Activated naive CD4-positive, alpha-beta T cell treated with Interleukin-2 at 50 U/mL for 16 hours (primary cell): ENCODE data around the gene DIP2A.

Experiments
- DNase-seq: peaks from one replicate; pipeline ENCODE4 v3.0.0-alpha.2; 2020

The DIP2A gene

DNA sequence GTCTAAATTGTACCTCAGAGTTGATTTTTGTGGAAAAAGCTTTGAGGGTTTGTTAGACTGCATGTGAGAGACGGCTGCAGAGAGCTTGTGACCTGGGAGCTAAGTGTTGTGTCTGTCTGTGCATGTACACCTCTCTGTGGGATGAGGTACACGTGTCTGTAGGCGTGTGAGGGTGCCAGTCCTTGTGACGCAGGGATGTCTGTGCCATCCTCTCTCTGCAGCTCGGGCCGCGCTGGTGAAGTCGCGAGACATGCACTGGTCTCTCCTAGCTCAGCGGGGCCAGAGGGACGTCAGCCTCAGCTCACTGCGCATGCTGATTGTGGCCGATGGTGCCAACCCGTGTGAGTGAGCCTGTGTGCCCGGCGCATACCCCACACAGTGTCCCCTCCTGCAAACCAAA lies 79.6 kb downstream of the DIP2A start:
- DNase-seq = no peak

DNA sequence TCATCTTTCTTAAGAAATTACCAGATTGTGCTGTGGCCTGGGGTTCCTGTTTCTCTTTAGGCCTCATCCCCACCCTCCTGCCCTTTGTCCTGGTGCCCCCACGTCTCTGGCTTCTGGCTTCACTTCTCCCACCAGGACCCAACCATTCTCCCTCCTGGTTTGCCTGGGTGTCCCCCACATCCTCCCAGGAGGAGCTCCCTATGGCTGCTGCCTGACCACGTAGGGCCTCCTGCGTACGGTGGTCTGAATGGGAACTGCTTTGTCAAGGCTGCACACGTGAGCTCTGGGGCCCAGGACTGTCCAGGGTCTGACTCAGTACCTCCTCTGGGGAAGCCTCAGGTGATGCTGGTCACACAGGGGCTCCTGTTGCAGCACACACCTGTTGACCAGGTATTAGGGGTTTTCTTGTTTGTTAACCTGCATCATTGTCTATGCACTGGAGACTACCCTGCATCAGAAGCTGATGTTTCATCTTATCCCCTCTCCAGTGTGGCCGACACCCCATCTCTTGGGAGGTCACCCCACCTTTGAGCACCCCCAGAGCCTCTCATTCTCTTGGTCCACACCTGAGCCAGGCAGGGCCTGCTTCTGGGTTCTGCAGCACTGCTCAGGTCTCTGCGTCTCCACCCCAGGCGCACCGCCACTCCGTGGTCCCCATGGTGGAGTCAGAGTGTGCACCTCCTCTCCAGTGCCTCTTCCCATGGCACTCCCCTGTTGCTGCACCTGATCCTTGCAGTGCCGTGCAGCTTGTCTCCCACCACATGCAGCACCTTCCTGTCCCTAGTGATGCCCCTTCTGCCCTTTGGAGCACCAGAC lies 80.4 kb downstream of the DIP2A start:
- no peak for DNase-seq

DNA sequence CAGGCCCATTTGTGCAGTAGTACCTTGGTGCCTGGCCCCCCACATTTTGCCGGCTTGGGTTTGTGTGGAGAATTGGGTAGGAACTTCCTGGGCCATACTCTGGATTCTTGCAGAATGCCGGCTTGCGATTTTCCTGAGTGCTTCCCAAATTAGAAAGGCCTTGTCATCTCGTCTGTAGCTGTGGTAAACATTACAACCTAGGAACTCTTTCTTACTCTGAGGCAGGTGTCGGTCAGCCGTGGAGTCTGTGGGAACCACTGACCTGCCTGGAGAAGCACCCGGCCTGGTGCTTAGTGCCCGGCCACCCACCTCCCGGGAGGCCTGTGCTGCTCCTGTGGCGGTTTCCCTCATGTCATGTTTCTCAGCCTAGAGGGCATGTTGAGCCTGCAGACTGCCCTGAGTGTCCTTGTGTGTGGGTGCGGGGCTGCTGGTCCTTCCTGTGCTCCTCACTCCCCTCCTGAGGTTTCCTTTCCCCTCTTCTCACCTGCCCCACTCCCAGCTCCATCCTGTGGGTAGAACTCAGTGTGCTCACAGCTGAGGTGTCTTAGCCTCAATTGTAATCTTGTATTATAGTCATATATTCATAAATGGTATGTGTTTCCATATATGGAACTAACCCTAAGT lies 81.5 kb downstream of the DIP2A start:
- DNase-seq = no peak

DNA sequence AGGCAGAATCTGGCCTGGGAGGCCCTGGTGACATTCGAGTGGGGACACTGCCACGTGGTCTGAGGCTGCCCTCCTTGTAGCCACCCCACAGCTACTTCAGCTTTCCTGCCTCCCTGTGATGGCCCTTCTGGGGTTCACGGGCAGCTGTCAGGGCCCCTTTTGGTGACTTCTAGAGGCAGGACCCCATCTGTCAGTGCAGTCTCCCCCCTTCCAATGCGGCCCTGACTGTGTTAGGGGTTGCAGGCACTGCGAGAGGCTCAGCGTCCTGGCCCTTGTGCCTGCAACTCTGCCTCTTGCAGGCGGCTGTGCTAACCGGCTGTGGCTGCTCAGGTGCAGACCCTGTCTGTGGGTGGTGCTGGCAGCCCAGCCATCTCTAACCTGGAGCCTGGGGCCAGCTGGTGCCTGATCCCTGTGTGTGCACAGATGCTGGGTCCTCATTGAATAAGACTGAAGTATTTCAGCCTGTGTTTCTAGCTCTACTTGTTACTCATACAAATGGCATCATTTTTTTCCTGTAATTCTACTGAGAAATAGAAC lies 84.0 kb downstream of the DIP2A start:
- DNase-seq = no peak

DNA sequence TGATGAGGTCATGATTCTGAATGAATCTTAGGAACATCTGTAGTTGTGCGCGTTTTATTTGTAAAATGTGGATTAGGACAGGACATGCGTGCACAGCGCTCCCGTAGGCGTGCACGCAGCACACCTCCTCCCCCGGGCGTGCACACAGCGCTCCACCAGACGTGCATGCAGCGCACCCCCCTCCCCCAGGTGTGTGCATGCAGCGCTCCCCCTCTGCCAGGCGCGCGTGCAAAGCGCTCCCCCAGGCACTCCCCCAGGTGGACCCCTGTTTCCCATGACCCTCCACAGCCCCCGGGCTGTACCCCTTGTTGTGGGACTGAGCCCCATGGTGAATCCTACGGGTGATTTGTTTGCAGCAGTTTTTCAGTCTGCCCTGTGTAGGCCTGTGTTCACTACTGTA lies 84.6 kb downstream of the DIP2A start:
- no peak for DNase-seq

DNA sequence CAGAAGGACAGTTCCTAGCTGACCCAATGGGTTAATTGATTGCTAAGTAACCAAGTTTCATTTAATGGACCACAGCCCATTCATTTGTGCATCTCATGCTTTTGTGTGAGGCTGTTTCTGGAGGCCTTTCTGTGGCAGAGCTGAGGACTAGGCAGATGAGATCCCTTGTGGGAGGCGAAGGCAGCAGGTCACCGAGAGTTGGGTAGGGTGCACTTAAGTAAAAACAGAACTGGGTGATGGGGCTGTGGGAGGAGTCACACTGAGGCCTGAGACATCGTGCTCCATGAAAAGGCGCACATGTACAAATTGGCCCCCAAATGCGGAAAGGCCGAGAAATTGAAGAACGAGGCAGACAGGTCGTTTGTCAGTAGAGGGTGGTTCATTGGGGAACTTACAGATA lies 85.3 kb downstream of the DIP2A start:
- no peak for DNase-seq

DNA sequence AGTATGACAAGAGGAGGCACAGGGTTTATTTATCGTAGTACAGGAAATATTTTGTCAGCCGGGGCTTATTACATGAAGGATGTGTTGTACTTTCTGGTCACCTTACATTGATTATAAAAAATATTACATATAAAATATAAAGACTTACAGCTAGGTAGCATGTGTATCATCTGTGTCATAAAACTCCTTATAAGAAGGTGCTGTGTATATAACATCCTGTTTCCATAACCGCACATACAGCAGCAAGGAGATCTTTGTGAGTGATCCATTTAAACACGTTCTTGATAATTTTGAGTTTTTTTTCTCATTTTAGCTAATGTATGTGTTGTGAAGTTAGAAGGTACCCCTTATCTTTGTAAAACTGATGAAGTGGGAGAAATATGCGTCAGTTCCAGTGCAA lies 86.1 kb downstream of the DIP2A start:
- DNase-seq = no peak

DNA sequence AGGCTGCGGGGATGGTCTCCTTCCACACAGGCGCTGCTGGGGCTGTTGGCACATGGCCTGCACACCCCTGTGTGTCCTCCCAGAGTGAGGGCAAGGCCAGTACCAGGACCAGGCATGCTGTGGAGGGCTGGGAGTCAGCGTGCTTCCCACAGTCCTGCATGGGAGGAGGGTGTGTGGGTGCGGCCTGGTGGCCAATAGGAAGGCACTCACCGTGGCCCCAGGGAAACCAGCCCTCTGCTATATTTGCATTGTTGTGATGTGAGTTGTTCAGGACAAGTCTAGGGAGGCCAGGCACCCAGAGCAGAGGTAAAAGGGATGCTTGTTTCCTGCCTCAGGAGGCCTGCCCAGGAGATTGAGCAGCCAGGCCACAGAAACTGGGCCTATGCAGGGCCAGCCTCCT lies 86.7 kb downstream of the DIP2A start:
- DNase-seq = no peak

DNA sequence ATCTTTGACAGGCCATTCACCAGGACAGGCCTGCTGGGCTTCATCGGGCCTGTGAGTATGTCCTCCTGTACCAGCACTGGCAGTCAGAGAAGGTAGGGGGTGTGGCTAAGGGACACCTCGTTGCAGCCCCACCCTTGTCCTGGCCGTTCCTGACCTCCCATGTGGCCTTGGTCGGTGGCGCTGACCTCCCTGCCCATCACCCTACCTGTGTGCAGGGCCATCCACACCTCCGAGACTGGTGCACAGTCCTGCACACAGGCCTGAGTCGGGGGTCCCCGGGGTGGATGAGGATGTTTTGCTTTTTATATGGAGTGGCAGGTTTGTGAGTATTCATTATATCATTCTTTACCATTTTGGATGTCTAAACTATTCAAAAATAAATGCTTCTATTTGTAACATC lies 87.2 kb downstream of the DIP2A start:
- no peak for DNase-seq

DNA sequence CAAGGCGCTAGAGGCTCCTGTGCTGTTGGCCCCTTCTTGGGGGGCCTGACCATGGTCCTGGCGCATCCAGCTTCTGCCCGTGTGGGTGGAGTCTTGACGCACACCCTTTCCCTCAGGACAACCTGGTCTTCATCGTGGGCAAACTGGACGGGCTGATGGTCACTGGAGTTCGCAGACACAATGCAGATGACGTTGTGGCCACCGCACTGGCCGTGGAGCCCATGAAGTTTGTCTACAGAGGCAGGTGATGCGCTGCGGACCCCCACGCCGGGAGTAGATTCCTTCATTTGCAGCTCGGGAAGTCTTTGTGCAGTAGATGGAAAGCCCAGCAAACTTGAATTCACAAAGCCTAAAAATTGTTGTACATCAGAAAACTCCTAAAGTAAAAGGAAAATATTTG lies 88.1 kb downstream of the DIP2A start:
- no peak for DNase-seq

DNA sequence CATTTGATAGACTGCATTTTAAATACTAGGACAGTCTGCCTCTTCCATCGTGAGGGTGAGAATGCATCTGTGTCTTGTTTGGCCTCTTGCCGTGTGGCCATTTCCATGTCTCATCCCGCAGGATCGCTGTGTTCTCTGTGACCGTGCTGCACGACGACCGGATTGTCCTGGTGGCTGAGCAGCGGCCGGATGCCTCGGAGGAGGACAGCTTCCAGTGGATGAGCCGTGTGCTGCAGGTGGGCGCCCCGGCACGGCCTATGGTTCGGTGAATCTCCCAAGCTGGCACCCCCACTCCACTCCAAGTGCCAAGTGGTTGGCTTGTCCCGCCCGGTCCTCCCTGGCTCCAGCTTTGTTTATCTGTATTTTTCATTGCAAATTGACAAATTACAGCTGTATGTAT lies 91.0 kb downstream of the DIP2A start:
- DNase-seq = no peak

DNA sequence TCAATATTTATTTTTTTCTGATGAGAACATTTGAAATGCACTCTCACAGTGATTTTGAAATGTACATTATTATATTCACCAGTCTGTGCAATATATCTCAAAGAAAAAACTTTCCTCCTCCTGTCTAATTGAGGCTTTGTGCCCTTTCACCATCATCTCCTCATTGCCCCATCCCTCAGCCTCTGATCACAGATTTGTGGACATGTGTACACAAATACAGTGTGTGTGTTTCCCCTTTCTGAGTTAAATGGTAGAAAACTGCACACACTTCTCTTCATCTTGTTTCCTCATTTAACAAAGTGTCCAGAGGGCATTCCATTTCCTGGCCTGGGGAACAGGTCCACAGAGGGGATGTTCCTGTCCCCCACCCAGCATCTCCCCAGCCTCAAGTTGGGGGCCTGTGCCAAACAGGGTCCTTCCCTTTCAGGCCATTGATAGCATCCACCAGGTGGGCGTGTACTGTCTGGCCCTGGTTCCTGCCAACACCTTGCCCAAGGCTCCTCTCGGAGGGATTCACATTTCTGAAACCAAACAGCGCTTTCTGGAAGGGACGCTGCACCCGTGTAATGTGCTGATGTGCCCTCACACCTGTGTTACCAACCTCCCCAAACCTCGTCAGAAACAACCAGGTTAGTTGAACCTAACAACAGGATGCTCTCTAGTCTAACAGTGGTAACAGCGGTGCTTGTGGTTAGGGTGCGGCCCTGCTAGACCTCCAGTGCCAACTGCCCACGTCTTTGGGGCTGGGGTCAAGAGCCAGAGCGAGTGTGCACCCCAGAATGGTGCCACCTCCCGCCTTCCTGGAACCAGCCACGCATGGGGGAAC lies 91.6 kb downstream of the DIP2A start:
- peak; percentile 36 for DNase-seq

DNA sequence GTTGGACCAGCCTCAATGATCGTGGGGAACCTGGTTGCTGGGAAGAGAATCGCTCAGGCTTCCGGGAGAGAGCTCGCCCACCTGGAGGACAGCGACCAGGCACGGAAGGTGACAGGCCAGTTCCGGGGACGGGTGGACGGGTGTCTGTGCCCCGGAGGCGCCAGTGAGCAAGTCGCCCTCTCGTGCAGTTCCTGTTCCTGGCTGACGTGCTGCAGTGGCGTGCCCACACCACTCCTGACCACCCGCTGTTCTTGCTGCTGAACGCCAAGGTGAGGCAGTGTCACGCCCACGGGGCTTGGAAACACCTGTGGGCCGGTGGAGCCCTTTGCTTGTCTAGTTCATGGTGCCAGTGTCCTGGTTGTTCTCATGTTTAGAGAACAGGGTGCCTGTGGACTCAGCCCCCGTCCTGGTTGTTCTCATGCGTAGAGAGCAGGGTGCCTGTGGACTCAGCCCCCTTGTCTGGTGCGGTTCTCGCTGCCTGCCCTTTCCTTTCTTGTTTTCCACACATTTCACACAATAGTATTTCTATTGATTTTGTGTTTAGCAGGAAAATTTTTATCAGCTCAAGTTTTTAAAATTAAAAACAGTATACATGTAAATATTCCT lies 93.0 kb downstream of the DIP2A start:
- peak; percentile 38 for DNase-seq

DNA sequence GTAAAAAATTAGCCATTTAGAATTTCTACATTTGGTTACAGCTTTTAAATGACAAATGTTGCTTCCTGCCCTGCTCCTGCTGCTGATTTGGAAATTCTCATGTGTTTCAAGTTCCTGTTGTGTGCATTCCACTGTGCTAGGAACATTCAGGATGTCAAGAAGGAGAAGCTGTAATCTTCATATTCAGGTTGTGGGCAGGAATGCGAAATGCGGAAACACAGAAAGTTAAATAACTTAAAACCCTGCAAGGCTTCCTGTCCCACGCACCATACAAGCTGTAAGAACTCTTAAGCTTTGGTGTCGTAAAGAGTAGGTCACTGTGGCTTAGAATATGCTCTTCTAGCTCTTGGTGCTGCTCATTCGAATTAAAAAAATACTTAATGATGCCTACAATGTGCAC lies 93.6 kb downstream of the DIP2A start:
- no peak for DNase-seq

DNA sequence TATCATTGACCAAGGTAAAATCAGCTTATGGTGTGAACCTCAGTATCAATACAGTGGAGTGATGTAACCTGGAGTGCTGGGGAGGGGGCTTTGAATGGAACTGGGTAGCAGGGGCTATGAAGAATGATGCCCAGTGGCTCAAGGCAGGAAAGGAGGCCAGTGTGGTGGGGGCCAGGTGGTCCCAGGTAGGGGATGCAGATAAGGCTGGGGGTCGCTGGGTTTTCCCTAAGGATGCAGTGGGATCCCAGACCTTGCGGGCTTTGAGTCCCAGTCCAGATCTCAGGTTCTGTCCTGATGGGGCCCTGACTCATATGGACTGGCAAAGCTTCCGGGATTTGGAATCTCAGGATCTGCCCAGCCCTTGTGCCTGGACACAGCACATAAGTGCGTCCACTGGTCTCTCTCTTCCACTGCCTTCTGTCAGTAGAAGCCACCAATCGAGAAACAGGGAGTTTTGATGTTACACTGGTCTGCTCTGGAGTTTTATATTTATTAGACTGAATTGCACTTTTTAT lies 94.2 kb downstream of the DIP2A start:
- DNase-seq = no peak

DNA sequence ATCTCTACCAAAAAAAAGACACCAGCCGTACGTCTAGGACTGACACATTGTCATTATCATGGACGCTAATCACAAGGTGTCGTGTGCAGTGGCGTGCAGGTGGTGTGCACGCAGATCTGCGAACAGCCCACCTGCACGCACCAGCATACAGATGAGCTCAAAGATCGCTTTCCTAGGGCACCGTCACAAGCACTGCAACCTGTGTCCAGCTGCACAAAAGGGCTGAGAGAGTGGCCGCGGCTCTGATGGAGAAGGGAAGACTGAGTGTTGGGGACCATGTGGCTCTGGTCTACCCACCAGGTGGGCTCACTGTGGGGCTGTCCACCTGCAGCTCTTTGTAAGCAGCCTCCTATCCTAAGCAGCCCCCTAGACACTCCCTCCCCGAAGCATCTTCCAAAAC lies 95.3 kb downstream of the DIP2A start:
- DNase-seq = no peak

DNA sequence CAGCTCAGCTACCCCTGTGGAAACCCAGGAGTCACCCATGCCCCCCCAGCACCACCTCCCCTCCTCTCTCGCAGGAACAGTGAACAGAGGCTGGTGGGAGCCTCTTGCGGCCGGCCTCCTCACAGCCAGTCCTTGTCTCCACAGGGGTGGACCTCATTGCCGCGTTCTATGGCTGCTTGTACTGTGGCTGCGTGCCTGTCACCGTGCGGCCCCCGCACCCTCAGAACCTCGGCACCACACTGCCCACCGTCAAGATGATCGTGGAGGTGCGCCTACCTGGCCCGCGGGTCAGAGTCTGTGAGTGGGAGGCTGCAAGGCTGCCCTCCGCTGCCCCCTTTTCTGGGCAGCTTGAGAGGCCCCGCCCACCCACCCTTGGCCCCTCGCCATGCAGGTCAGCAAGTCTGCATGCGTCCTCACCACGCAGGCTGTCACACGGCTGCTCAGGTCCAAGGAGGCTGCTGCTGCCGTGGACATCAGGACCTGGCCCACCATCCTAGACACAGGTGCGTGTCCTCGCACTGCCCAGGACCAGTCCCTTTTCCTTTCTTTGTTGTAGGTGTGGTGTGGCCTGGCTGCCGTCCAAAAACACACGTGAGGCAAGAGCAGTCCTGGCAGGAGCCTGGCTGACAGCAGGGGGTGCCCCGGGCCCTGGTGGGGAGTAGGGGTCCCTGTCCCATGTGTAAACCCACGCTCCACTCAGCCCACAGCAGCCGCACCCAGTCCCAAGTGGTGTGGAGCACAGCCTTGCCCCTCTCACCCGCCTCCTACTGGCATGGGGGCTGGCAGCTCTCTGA lies 95.9 kb downstream of the DIP2A start:
- DNase-seq = no peak

DNA sequence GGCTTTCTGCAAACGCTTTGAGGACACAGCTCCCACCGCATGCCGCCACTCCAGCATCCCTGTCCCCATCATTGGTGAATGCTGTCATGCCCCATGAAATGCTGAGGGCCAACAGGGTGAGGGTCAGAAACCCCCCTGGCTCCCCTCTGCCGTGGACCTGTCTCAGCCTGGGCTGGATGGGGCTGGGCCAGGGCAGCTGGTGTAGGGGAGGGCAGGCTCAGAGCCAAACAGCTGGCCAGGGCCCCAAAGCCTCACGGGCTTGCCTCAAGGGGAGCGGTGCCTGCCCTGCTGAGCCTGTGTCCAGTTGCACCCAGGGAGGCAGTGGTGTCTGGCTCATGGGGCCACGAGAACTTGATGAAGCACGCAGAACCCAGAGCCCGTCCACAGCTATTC lies 96.5 kb downstream of the DIP2A start:
- no peak for DNase-seq

DNA sequence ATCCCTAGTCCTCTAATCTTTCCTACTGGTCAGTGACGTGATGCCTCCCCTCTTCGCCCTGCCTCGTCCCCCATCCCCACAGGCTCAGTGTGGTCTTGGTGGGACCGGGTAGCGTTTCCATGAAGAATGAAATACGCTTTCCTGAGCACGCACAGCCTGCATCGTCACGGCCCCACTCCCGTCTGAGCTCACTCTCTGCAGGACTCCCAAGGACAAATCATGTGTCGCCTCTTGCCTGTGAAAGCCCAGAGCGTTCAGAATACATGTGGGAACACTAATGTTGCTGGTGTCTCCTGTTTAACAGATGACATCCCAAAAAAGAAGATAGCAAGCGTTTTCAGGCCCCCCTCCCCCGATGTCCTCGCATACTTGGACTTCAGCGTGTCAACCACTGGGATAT lies 97.0 kb downstream of the DIP2A start:
- no peak for DNase-seq

DNA sequence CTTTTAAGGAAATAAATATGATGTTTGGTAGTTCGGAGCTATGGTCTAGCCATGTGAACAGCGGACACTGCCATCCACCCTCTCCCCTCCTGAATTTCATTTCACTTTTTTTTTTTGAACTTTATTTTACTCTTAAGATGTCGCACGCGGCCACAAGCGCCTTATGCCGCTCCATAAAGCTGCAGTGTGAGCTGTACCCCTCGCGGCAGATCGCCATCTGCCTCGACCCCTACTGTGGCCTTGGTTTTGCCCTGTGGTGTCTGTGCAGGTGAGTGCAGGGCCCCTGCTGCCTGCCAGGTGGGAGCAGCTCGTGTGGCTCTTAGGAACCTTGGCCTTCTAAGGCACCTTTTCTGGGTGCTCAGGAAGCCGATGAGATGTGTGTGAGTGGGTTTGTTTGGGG lies 98.1 kb downstream of the DIP2A start:
- no peak for DNase-seq

DNA sequence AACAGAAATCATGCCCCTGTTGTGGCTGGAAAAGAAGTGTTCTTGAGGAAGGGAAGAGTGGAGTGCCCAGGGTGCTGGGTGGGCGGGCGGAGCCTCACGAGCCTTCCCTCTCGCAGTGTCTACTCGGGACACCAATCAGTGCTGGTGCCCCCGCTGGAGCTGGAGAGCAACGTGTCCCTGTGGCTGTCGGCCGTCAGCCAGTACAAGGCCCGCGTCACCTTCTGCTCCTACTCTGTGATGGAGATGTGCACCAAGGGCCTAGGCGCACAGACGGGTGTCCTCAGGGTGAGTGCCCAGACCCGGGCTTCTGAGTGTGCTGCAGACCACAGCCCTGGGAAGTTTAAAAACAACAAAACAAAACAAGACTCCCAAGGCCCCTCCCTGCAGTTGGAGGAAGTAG lies 98.8 kb downstream of the DIP2A start:
- DNase-seq = no peak

DNA sequence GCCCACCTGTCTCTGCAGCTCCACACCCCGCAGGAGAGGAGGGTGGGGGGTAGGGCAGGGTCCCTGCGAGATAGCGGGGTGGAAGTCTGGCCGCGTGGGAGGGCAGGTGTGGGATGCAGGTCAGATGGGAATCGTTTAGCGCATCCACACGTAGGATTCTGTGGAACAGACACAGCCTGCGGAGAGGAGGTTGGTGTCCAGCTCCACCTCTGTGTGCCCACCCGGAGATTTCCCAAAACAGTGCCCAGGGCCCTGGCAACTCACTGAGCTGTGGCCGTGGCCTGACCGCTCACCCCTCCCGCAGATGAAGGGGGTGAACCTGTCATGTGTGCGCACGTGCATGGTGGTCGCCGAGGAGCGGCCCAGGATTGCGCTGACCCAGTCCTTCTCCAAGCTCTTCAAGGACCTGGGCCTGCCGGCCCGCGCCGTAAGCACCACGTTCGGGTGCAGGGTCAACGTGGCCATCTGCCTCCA lies 99.3 kb downstream of the DIP2A start:
- no peak for DNase-seq
